GM18861 (cell line): ENCODE results near the gene TTLL13.
"Not testable (repeated sequence)": the region's sequence is repeated elsewhere in the genome, so short reads cannot be mapped to it uniquely, and the experiment has no call there.

Experiments used
- ATAC-seq: cut with Tn5 transposase; IDR thresholded peaks from one replicate; pipeline ENCODE4 v1.9.1; 2021; ENCODE audit not compliant: unreplicated experiment

Gene TTLL13

DNA sequence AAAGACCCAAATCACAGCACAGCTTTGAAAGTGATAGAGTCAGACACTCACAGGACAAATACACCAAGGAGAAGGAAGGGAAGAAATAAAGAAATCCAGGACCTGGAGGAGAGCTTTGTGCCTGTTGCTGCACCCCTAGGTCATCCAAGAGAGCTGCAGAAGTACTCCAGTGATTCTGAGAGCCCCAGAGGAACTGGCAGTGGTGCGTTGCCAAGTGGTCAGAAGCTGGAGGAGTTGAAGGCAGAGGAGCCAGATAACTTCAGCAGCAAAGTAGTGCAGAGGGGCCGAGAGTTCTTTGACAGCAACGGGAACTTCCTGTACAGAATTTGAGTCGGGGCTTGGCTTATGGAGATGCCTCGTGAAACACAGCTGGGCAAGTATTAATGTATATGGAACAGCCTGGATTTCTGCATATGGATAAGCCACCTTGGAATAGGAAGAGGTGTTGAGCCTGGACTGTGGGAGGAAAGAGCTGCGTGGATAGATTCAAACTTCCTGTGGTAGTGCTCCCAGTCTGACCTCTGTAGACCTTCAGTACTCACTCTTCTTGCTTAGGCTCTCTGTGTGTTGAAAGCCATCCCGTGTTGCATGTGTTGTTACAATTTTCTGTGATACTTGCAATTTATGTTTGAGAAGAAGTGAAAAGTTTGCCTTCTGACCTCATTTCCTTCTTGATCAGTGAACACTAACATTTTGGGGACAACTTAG is 22.3 kb downstream of the TTLL13 start:
- ATAC-seq, result no peak

DNA sequence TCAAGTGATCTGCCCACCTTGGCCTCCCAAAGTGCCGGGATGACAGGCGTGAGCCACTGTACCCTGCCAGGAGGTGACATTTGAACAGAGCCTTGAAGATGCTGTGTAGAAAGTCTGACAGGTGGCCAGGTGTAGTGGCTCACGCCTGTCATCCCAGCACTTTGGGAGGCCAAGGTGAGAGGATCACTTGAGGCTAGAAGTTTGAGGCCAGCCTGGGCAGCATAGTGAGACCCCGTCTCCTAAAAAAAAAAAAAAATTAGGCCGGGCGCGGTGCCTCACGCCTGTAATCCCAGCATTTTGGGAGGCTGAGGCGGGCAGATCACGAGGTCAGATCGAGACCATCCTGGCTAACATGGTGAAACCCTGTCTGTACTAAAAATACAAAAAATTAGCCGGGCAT is 29.1 kb downstream of the TTLL13 start:
- not testable (repeated sequence) for ATAC-seq

DNA sequence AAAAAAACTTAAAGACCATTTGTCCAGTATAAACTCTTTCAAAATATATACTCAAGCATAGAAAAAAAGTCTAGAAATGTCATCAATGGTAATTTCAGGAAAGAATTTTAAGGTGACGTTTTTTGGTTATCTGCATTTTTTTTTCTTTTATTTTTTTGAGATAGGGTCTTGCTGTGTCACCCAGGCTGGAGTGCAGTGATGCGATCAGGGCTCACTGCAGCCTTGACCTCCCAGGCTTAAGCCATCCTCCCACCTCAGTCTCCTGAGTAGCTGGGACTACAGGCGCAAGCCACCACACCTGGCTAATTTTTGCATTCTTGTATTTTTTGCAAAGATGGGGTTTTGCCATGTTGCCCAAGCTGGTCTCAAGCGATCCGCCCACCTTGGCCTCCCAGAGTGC is 31.4 kb downstream of the TTLL13 start:
- ATAC-seq, result not testable (repeated sequence)

- not testable (repeated sequence) for ATAC-seq
Observed at GRCh38 chr15:90281637-90282036, 32.3 kb downstream of the TTLL13 start.

GRCh38 chr15:90286678-90287077 is 37.3 kb downstream of the TTLL13 start:
- ATAC-seq, result no peak

DNA sequence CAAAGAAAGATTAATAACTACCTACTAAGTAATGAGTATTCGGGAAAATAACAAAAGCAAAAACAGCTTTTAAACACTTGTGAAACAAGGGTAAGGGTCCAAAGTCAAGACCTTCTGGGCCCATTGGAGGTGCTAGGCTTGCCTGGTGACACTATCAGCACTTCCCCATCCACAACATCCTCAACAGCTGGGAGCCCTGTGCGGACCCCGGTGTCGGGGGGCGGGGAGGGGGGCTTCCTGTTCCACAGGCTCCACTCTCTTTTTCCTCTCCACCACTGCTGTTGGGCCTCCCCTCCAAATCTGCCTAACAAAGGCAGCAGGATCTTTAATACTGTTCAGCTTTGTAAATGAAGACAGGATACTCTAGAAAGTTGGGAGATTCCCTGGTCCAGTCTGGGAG is 37.7 kb downstream of the TTLL13 start:
- no peak for ATAC-seq

- ATAC-seq, result no peak
Observed at GRCh38 chr15:90287946-90288345, 38.6 kb downstream of the TTLL13 start.

DNA sequence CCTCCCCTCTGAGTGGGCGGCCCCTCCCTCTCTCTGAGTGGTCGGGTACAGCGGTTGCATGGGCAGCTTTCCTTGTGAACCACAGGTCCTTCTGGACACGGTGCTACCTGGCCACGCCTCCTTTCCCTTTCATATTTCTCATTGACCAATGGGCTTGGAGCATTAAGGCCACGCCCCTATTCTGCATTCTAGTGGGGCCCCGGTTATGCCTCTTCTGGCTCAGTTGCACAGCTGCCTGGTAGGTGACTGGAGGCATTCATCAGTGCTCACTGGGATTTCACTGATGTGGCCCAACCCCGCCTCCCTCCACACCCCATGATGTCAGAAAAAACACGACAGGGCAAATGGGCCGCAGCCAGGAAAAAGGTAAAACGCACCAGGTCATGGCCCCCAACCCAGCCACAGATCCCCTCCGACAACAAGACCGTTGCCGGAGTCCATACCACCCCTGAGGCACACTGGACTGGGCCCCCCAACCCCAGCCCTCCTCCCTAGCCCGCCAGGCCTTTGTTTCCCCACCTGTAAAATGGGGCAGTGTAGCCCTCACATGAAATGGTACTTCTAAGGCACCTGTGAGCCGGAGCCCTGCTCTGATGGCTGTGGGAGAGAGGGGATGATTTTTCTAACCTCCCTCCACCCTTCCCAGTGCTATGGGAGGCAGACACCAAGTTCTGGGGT is 42.5 kb downstream of the TTLL13 start:
- no peak for ATAC-seq

DNA sequence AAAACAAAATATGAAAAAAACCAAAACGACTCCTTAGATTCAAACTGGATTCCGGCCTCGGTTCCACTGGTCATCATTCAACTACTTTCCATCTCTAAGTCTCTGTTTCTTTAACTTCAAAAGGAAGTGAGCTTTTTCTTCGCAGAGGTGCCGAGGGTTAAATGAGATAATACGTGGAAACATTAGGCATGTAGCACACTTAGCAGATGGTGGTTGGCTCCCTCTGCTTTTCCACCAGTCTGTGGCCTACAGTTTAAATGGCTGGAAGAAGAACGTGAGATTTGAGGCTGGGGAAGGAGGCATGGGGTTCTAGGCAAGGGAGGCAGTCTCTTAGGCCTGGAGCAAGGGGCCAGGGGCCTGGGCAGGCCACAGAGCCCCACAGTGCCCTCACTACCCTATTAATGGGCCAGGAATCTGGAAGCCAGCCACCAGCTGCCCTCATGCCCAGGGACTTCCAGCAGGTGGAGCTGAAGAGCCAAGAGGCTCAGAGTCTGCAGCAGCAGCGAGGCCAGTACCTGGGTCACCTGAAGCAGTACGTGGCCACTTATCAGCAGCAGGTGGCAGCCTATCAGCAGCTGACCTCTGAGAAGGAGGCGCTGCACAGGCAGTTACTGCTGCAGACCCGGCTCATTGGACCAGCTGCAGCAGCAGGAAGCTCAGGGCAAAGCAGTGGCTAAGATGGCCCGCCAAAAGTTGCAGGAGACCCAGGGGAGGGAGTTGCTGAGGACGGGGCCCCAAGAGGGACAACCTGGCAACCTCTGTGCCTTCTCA is 43.9 kb downstream of the TTLL13 start:
- ATAC-seq, result not testable (repeated sequence)

DNA sequence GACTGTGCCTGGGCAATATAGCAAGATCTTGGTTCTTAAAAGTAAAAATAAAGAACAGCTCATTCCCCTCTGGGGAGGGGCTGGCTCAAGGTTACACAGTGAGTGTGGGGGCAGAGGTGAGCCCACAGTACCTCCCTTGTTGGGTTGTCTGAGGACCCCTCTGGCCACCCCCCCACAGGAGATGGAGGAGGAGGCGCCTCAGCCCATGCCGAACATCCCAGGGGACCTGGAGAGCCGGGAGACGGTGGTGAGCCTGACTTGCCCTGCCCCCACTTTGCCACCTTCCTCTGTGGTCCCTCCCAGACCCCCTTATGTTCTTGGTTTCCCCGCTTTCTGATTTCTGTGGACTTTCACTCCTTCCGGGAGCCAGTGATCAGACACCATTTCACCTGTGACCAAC is 44.8 kb downstream of the TTLL13 start:
- no peak for ATAC-seq

GRCh38 chr15:90294601-90295269 is 45.4 kb downstream of the TTLL13 start:
- ATAC-seq, result no peak

DNA sequence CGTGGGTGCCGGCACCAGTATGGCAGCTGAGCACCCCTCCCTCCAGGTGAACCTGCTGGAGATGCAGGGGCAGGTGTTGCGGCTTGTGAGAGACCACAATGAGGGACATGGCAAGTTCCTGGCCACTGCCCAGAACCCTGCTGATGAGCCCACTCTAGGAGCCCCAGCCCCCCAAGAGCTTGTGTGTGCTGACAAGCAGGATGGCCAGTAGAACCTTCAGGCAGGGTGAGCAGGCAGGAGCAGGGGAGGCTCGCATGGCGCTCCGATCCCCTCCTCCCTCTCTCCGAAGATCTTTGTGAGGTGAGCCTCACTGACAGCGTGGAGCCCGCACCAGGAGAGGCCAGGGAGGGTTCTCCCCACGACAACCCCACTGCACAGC is 45.9 kb downstream of the TTLL13 start:
- ATAC-seq, result no peak

DNA sequence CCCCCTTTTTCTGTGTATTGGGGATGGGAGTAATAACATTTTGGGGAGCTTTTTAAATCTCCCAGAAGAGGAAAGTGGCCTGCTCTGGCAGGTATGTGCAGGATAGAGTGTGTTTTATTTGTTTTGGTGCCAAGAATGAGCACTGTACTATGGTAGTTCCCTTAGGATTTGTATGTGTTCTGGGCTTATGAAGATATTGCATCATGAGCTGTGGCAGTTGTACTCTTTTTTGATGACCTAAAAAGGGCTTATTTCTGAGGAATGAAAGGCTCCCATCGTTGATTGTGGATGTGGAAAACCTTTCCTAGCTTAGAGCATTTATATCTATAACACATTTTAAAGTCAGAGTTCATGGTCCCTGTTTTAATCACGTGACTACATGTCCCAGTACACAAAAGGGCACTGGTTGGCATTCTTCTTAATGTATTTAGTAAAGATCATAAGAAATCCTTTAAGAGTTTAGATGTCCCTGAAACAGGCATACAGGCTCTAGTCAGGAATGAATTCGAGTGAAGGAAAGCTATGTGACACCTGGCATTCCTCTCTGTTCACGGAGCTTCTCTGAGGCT is 47.0 kb downstream of the TTLL13 start:
- ATAC-seq, result not testable (repeated sequence)

- ATAC-seq, result no peak
Observed at GRCh38 chr15:90297021-90297420, 47.7 kb downstream of the TTLL13 start.

DNA sequence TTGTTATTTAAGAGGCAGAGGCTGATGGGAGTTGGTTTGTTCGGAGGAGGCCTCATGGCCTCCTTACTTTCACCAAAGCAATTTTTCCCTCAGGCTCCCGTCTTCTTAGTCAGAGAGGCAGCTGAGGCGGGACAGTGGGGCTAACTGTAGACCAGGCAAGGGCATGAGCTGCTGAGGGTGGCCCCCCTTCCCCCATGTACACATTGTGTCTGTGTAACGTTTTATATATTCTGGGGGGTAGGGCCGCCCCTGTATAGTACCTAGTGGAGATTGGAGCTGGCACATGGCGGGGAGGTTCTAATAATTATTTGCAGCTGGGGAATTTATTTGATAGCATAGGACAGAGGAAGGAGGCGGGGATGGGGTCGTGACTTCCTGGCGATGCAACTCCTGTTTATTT is 51.2 kb downstream of the TTLL13 start:
- no peak for ATAC-seq

DNA sequence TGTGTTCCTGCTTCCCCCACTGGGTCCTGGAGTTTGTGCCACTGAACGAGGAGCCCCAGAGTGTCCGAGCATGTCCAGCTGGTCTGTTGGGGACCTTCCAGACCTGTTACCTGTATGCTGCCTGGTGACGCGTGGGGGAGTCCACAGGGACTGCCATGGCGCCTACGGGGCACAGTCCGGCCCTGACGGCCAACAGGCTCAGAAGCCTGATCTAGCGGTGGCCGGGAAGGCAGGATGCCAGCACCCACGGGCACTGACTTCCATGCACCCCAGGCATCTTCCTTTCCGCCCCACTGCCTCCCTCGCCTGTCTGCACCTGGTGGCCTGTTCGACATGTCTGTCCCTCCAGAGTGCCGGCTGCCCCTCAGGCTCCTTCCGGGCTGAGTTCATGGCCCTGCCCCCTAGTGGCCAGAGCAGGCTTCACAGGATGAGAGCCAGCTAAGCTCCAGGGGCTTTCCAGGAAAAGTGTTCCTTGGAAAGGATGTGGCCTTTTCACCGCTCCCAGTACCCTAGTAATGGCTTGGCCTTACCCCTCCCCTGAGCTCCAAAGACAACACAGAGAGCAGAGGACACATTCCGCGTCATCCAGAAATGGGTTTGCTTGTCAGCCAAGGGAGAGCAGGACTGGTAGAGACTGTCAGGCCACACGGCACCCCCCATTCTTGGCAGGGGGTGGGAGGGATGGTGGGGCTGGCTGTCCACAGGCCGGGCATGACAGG is 51.8 kb downstream of the TTLL13 start:
- no peak for ATAC-seq

GRCh38 chr15:90301707-90302300 is 52.4 kb downstream of the TTLL13 start:
- ATAC-seq, result no peak

DNA sequence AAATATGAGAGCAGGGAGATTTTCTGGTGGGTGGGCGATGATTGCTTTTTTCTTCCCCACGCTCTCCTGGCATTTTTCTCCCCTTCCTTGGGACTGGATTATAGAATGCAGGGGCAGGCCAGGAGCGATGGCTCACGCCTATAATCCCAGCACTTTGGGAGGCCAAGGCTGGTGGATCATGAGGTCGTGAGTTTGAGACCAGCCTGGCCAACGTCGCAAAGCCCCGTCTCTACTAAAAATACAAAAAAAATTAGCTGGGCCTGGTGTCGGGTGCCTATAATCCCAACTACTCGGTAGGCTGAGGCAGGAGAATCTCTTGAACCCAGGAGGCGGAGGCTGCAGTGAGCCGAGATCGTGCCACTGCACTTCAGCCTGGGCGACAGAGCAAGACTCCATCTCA is 56.0 kb downstream of the TTLL13 start:
- not testable (repeated sequence) for ATAC-seq

GRCh38 chr15:90305932-90306331 is 56.6 kb downstream of the TTLL13 start:
- ATAC-seq, result no peak

DNA sequence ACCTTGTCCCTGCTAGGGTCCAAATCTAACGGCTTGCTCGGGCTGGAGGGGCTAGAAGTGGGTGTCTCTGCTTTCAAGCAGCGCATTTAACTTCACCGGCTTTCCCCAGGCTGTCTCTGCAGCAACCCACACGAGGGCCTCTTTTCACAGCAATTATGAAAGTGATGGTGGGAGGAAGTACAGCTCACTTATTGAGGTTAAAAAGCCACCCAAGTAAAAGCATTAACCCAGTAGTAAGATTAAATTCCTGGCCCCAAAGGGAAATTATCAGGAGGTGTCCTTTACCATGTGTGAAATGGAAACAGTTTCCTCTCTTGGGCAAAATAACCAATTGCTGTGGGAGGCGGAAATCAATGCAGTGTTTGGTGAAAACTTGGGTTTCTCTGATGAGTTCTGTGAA is 57.2 kb downstream of the TTLL13 start:
- peak; percentile 68 for ATAC-seq
